Activated CD8-positive, alpha-beta memory T cell treated with anti-CD3 and anti-CD28 coated beads for 36 hours (primary cell): ENCODE results near the gene FPR3. TPM values are rescaled to one million over a fixed set of nuclear protein-coding genes. Genes with fewer than 3 reads are reported as not detected.
"Not testable (repeated sequence)": the region's sequence is repeated elsewhere in the genome, so short reads cannot be mapped to it uniquely, and the experiment has no call there.

Experiments used
- CTCF ChIA-PET: fragments of 350-600 bp; sonication (Branson Sonifier 250); formaldehyde crosslinking; loops from one replicate; lab custom pipeline; 2021; ENCODE audit warnings: antibody characterized with exemption; lab: Charles Lee
- POLR2A ChIA-PET: fragments of 350-600 bp; sonication (Branson Sonifier 250); formaldehyde crosslinking; loops from one replicate; lab custom pipeline; 2021; ENCODE audit warnings: antibody characterized with exemption; lab: Charles Lee
- total RNA-seq, 2 experiments: library from RNA; stranded (reverse); gene quantifications; one replicate each; pipeline ENCODE4 v1.2.3, GENCODE V29; 2021

Gene FPR3
- total RNA-seq, 2 experiments from 2014 or later = not detected

GRCh38 chr19:51803967-51804366, 9.0 kb downstream of the FPR3 start:
- POLR2A ChIA-PET = no interaction called here
- CTCF ChIA-PET = no interaction called here

- POLR2A ChIA-PET = not testable (repeated sequence)
- CTCF ChIA-PET = interaction anchor here (1.3 kb wide), 1 partner anchor 8 kb away, joined by 4 read pairs; no protein-coding TSS in a partner anchor
Observed at GRCh38 chr19:51804789-51805188, 9.8 kb downstream of the FPR3 start.

GRCh38 chr19:51805396-51805795, 10.4 kb downstream of the FPR3 start:
- POLR2A ChIA-PET = not testable (repeated sequence)
- CTCF ChIA-PET = interaction anchor here (1.3 kb wide), 1 partner anchor 9 kb away, joined by 4 read pairs; no protein-coding TSS in a partner anchor

GRCh38 chr19:51806571-51806970, 11.6 kb downstream of the FPR3 start:
- POLR2A ChIA-PET, CTCF ChIA-PET: not testable (repeated sequence)

GRCh38 chr19:51807111-51807701, 12.2 kb downstream of the FPR3 start:
- POLR2A ChIA-PET = no interaction called here
- CTCF ChIA-PET = no interaction called here

- ChIA-PET CTCF (no interaction called here), POLR2A (no interaction called here)
Observed at GRCh38 chr19:51807925-51808324, 13.0 kb downstream of the FPR3 start.

GRCh38 chr19:51808333-51808986, 13.5 kb downstream of the FPR3 start:
- CTCF ChIA-PET = no interaction called here
- POLR2A ChIA-PET = no interaction called here

GRCh38 chr19:51809787-51810186, 14.8 kb downstream of the FPR3 start:
- ChIA-PET CTCF (no interaction called here), POLR2A (no interaction called here)

- ChIA-PET POLR2A (no interaction called here), CTCF (no interaction called here)
Observed at GRCh38 chr19:51810223-51810622, 15.3 kb downstream of the FPR3 start.

- ChIA-PET CTCF (no interaction called here), POLR2A (no interaction called here)
Observed at GRCh38 chr19:51811344-51811743, 16.4 kb downstream of the FPR3 start.

GRCh38 chr19:51815043-51815442, 20.1 kb downstream of the FPR3 start:
- CTCF ChIA-PET = no interaction called here
- POLR2A ChIA-PET = no interaction called here

GRCh38 chr19:51816711-51817110, 21.8 kb downstream of the FPR3 start:
- ChIA-PET CTCF (no interaction called here), POLR2A (no interaction called here)

GRCh38 chr19:51820011-51820410, 25.1 kb downstream of the FPR3 start:
- ChIA-PET POLR2A (no interaction called here), CTCF (no interaction called here)

GRCh38 chr19:51820831-51821446, 26.0 kb downstream of the FPR3 start:
- ChIA-PET CTCF (no interaction called here), POLR2A (no interaction called here)

- POLR2A ChIA-PET = no interaction called here
Observed at GRCh38 chr19:51821456-51821855, 26.5 kb downstream of the FPR3 start.

GRCh38 chr19:51821921-51822320, 27.0 kb downstream of the FPR3 start:
- ChIA-PET POLR2A (no interaction called here), CTCF (no interaction called here)

More at GRCh38 chr19:51821456-51821855, 26.5 kb downstream of the FPR3 start:
- CTCF ChIA-PET = no interaction called here

- POLR2A ChIA-PET = no interaction called here
- CTCF ChIA-PET = no interaction called here
Observed at GRCh38 chr19:51822325-51822724, 27.4 kb downstream of the FPR3 start.

- ChIA-PET POLR2A (no interaction called here), CTCF (no interaction called here)
Observed at GRCh38 chr19:51822946-51823345, 28.0 kb downstream of the FPR3 start.

GRCh38 chr19:51824281-51825005, 29.5 kb downstream of the FPR3 start:
- CTCF ChIA-PET = no interaction called here
- POLR2A ChIA-PET = no interaction called here

GRCh38 chr19:51830274-51830673, 35.3 kb downstream of the FPR3 start:
- POLR2A ChIA-PET = no interaction called here
- CTCF ChIA-PET = no interaction called here
